Loucy (cell line): Measurements from ENCODE around the gene ZBTB16.

Experiments used
- H2AFZ ChIP-seq: fragments of 200-600 bp; sonication (generic); 2 replicates; pipeline ENCODE4 v1.6.0; 2016; ENCODE audit warnings: antibody characterized with exemption, mild to moderate bottlenecking, low read length, moderate library complexity
- H3F3A ChIP-seq: fragments of 200-600 bp; 2 replicates; pipeline ENCODE4 v1.6.0; 2016; ENCODE audit warnings: antibody characterized with exemption, low read depth, mild to moderate bottlenecking
- H3K27me3 ChIP-seq: fragments of 200-600 bp; sonication (generic); 2 replicates; pipeline ENCODE4 v1.6.1; 2014; ENCODE audit warnings: low read length, mild to moderate bottlenecking; ENCODE audit not compliant: insufficient read depth, poor library complexity, severe bottlenecking
- H3K36me3 ChIP-seq: fragments of 200-600 bp; sonication (generic); 2 replicates; pipeline ENCODE4 v1.6.1; 2016; ENCODE audit warnings: low read length; ENCODE audit not compliant: insufficient read depth
- H3K4me1 ChIP-seq: fragments of 200-600 bp; sonication (generic); 2 replicates; pipeline ENCODE4 v1.5.1; 2014; ENCODE audit warnings: low read length, mild to moderate bottlenecking; ENCODE audit not compliant: insufficient read depth, poor library complexity, severe bottlenecking
- H3K4me2 ChIP-seq: fragments of 200-600 bp; sonication (generic); 2 replicates; pipeline ENCODE4 v1.6.0; 2014; ENCODE audit warnings: antibody characterized with exemption, low read length, low read depth, mild to moderate bottlenecking; ENCODE audit not compliant: poor library complexity, severe bottlenecking
- H3K4me3 ChIP-seq: fragments of 200-600 bp; sonication (generic); 2 replicates; pipeline ENCODE4 v1.5.1; 2014; ENCODE audit warnings: low read length, mild to moderate bottlenecking, mixed read lengths; ENCODE audit not compliant: poor library complexity, severe bottlenecking
- H3K79me2 ChIP-seq: fragments of 200-600 bp; sonication (generic); 2 replicates; pipeline ENCODE4 v1.6.1; 2014; ENCODE audit warnings: low read length; ENCODE audit not compliant: insufficient read depth
- H3K9ac ChIP-seq: fragments of 200-600 bp; sonication (generic); 2 replicates; pipeline ENCODE4 v1.6.0; 2014; ENCODE audit warnings: mild to moderate bottlenecking, low read depth, low read length, moderate library complexity; ENCODE audit not compliant: poor library complexity, severe bottlenecking
- H3K9me2 ChIP-seq: fragments of 200-600 bp; sonication (generic); replicated peaks from 2 replicates; pipeline ENCODE4 v1.6.1; 2016; ENCODE audit warnings: low read depth, low read length, mixed read lengths
- H3K9me3 ChIP-seq: fragments of 200-600 bp; sonication (generic); 2 replicates; pipeline ENCODE4 v1.6.1; 2014; ENCODE audit warnings: mild to moderate bottlenecking, antibody characterized with exemption, low read length, low read depth; ENCODE audit not compliant: insufficient read depth
- H4K20me1 ChIP-seq: fragments of 200-600 bp; sonication (generic); 2 replicates; pipeline ENCODE4 v1.6.0; 2014; ENCODE audit warnings: antibody characterized with exemption, low read length, mild to moderate bottlenecking; ENCODE audit not compliant: insufficient read depth, poor library complexity, severe bottlenecking
- EZH2phosphoT487 ChIP-seq: fragments of 200-600 bp; IDR thresholded peaks from 2 replicates; pipeline ENCODE4 v1.6.1; 2018; ENCODE audit warnings: antibody characterized with exemption, mild to moderate bottlenecking, moderate library complexity, borderline replicate concordance
- TF ChIP-seq, protein P1 (sequence below): fragments of 200-600 bp; sonication (generic); conservative IDR thresholded peaks from 2 replicates; pipeline ENCODE4 v1.5.1; 2014; ENCODE audit warnings: mild to moderate bottlenecking, antibody characterized with exemption, low read length

Gene ZBTB16

DNA sequence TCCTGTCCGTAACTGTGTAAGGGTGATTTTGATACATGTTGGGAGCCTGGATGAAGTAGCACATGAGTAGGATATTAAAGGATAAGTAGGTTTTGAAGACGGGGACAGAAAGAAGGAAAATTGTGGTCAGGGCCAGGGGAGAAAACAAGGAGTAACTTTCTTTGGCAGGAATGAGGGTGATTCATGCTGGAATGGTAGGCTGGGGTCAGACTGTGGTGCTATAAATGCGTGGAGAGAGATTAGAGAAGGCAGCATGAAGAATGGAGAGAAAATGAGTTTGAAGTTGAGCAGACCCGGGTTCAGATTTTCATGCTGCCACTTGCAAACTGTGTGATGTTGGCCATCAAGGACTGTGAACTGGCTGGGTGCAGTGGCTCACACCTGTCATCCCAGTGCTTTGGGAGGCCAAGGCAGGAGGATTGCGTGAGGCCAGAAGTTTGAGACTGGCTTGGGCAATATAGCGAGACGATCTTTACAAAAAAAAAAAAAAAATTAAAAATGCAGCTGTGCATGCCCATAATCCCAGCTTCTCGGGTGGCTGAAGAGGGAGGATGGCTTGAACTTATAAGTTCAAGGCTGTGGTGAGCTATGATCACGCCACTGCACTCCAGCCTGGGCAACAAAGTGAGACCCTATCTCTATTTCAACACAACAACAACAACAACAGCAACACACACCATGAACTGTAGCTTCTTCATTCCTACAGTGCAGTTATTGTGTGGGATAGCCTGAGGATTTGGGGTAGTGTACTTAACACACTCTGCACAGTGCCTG lies 22.3 kb downstream of the ZBTB16 start:
- Histone ChIP-seq H2AFZ (no peak overlapping the region), H3K4me3 (peak overlapping the region; percentile 6), H3K27me3 (no peaks in the 10 kb centered on the region), H4K20me1 (no peaks in the 10 kb centered on the region), H3K4me2 (peak overlapping the region; percentile 62), H3K36me3 (no peaks in the 10 kb centered on the region), H3F3A (peaks cover 10% of the 10 kb centered on the region; the same call in 1 of the 2 replicates), H3K79me2 (peaks cover 4% of the 10 kb centered on the region; the same call in 1 of the 2 replicates), H3K4me1 (peaks cover 93% of the 10 kb centered on the region), H3K9me2 (no peaks in the 10 kb centered on the region), H3K9me3 (no peaks in the 10 kb centered on the region), H3K9ac (peak overlapping the region; percentile 91)
- TF ChIP-seq EZH2phosphoT487, result no peak

DNA sequence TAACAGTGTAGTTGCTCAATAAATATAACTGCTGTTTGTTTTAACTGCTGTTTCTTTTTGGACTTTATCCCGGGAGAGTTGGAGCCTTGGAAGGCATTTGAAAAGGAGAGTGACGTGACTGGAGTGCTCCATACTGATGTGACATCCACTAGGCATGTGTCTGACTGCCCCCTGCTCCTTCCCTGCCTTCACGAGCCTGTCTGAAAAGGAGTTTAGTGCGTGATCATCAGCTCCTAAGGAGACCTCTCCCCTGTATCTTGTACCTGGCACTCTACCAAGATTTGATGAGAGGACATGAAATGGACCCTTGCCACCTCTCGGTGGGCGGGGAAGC lies 22.9 kb downstream of the ZBTB16 start:
- Histone ChIP-seq H3K36me3 (no peaks in the 10 kb centered on the region), H4K20me1 (no peaks in the 10 kb centered on the region), H3K4me1 (peaks cover 93% of the 10 kb centered on the region), H3K79me2 (peaks cover 4% of the 10 kb centered on the region; the same call in 1 of the 2 replicates), H3K27me3 (no peaks in the 10 kb centered on the region), H3K4me3 (peak overlapping the region; percentile 6), H3K9me2 (no peaks in the 10 kb centered on the region), H2AFZ (no peak overlapping the region), H3F3A (peaks cover 10% of the 10 kb centered on the region; the same call in 1 of the 2 replicates), H3K9ac (peak overlapping the region; percentile 91), H3K9me3 (no peaks in the 10 kb centered on the region), H3K4me2 (peak overlapping the region; percentile 62)
- TF ChIP-seq, protein P1, sequence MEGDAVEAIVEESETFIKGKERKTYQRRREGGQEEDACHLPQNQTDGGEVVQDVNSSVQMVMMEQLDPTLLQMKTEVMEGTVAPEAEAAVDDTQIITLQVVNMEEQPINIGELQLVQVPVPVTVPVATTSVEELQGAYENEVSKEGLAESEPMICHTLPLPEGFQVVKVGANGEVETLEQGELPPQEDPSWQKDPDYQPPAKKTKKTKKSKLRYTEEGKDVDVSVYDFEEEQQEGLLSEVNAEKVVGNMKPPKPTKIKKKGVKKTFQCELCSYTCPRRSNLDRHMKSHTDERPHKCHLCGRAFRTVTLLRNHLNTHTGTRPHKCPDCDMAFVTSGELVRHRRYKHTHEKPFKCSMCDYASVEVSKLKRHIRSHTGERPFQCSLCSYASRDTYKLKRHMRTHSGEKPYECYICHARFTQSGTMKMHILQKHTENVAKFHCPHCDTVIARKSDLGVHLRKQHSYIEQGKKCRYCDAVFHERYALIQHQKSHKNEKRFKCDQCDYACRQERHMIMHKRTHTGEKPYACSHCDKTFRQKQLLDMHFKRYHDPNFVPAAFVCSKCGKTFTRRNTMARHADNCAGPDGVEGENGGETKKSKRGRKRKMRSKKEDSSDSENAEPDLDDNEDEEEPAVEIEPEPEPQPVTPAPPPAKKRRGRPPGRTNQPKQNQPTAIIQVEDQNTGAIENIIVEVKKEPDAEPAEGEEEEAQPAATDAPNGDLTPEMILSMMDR, result no peak
- no peak for TF ChIP-seq EZH2phosphoT487

DNA sequence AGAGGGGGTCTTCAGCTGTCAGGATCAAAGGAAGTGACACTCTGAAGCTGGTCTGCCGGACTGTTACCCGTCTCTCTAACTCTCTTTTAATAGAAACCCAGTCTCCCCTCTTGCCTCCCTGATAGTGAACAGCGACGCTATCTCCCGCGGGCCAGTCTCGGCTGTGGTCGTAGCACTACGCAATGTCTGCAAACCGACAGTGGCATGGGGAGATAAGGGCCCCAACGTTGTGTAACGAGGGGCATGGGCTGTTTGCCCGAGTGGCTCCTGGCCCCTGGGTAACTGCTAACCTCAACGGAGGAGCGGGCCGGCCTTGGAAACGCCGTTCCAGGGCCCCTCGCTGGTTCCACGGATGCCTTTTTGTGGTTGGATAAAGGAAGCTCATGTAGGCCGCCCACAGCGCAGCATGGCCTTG lies 23.3 kb downstream of the ZBTB16 start:
- peak overlapping the region; percentile 91 for H3K9ac ChIP-seq
- H3K4me2 ChIP-seq, result peak overlapping the region; percentile 62
- H3K27me3 ChIP-seq, result no peaks in the 10 kb centered on the region
- H3K9me2 ChIP-seq, result no peaks in the 10 kb centered on the region
- no peaks in the 10 kb centered on the region for H3K9me3 ChIP-seq
- no peaks in the 10 kb centered on the region for H4K20me1 ChIP-seq
- H3K4me3 ChIP-seq, result peak overlapping the region; percentile 6
- no peaks in the 10 kb centered on the region for H3K36me3 ChIP-seq
- TF ChIP-seq, protein P1, result no peak
- TF ChIP-seq EZH2phosphoT487, result no peak
- H3K79me2 ChIP-seq, result peaks cover 4% of the 10 kb centered on the region; the same call in 1 of the 2 replicates
- H3K4me1 ChIP-seq, result peaks cover 93% of the 10 kb centered on the region
- 0 out of 2 replicates have a peak overlapping the region, but pooled peaks have one; percentile 4 for H2AFZ ChIP-seq
- H3F3A ChIP-seq, result peaks cover 10% of the 10 kb centered on the region; the same call in 1 of the 2 replicates
